Mesenteric fat pad (tissue), 1 donor: Measurements from ENCODE around the gene SRC. TPM values are rescaled to one million over a fixed set of nuclear protein-coding genes. Genes with fewer than 3 reads are reported as not detected.

Experiments
- DNase-seq: peaks from one replicate; pipeline ENCODE4 v3.0.0-alpha.2; 2020; ENCODE audit warnings: low spot score
- total RNA-seq: library from RNA; stranded (reverse); fragmentation: NEBNext Ultra II Directional; extraction: Animal tissue kit (Norgen Biotek cat#: 25700); gene quantifications from one replicate; pipeline ENCODE4 v1.2.1, GENCODE V29; 2021
- donor health status: DM: yes; HTN: yes; CAD: no.

The SRC gene
- total RNA-seq, 1 donor from 2014 or later = 23.9 TPM

GRCh38 chr20:37446286-37447032 lies 100.5 kb downstream of the SRC start:
- no peak for DNase-seq

- no peak for DNase-seq
These were observed 101.7 kb downstream of the SRC start for GRCh38 chr20:37447688-37448087.

DNA sequence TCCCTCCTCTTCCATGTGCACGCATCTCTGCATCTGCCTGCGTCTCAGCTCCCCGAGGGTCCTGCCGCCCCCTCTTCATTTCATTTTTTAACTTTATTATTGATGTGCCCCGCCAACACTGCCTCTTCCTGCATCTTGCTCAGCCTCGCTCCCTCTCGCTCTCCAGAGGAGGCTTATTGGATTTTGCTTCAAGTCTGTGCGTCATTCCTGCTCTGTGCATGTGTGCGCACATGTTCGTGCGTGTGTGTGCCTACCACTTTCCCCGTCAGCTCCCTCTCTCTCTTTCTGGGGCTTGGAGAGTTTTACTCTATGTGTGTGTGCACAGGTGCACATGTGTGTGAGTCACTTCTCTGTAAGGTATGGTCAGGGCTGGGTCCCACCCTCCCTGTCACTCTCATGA lies 103.3 kb downstream of the SRC start:
- DNase-seq = no peak

DNA sequence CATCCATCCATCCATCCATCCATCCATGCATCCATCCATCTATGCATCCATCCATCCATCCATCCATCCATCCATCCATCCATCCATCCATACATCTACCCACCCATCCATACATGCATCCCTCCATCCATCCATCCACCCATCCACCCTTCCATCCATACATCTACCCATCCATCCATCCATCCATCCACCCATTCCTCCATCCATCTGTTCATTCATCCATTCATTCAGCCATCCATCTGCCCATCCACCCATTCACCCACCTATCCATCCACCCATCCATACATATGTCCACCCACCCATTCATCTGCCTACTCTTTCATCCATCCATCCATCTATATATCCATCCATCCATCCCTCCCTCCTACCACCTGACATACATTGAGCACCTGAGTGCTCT lies 104.4 kb downstream of the SRC start:
- DNase-seq = no peak

GRCh38 chr20:37451616-37452015 lies 105.7 kb downstream of the SRC start:
- peak; percentile 80 for DNase-seq

DNA sequence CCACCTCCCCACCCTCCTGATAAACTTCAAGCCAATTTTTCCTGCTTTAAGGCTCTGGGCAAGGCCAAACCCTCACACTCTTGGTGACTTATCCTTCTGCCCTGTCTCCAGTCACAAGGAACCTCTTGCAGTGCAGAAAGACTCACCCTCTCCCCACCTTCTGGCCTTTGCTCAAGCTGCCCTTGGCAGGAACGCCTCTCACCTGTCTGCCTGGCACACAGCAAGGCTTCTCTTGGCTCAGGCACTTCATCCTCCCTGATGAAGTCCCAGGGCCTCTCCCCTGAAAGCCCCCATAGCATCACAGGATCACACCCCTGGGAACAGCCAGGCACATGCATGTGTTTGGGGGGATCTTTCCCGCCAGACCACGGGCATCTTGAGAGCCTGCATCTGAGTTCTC lies 106.3 kb downstream of the SRC start:
- DNase-seq = peak; percentile 37

DNA sequence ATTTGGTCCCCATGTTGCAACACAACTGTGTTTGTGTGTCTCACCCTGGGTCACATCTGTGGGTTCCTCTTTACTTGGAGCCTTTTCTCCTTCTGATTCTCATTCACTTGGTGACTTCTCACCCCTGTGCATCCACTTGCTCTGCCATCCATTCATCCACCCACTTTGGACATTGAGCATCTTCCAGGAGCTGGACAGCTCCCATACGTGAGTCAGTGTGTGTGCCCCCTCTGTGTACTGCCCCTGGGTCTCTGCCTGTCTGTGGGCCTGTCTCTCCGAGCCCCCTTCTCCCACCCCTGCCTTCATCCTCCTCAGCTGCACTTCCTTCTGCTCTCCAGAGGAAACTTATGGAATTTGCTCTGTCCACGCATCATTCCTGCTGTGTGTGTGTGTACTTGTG lies 107.3 kb downstream of the SRC start:
- DNase-seq = peak; percentile 57

DNA sequence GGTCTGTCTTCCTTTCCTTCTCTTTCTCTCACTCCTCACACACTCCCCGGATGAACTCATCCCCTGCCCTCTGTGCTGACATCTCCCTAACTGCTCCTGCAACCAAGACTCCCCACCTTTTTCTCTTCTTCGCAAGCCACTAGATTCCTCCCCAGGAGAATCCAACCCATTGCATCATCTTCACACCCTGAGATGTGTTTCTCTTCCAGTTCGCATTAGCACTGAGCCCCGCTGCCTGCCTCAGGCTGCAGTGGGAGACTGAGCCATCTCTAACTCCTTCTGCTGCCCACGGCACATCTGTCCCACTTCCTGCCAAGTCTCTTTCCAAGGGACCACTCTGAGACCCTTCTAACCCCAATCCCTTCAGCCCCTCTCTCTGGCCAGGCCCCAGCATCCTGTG lies 107.9 kb downstream of the SRC start:
- peak; percentile 59 for DNase-seq

DNA sequence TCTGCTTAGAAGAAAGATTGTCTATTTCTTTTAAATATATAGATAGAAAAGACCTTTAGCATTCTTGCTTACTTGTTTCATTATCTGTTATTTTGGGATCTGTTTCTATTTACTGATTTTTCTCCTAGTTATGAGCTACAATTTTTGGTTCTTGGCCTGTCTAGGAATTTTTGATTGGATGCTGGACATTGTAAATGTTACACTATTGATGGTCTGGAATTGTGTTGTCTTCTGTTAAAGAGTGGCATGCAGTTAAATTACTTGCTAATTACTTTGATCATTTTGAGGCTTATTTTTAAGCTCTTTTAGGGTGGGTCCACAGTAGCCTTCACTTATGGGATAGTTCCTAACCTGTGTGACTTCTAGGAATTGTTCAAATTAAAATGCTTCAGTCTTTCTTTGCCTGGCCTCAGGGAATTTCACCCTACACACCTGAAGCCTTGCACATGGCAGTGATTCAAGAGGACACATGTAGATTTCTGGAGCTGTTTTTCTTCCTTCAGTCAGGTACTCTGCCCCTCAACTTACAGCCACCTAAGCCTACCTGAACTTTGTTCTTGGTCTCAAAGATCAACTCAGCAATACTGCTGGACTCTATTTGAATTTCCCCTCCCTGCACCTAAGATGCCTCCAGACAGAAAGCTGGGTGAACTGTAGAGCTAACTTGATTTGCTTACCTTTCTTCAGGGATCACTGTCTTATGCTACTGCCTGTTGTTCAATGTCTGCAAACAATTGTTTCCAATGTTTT lies 108.9 kb downstream of the SRC start:
- no peak for DNase-seq

Other genes starting within 250 kb of the SRC start
- gene RPN2, start 166.8 kb upstream of the SRC start, total RNA-seq = 177 TPM
- gene MROH8, start 166.6 kb upstream of the SRC start, total RNA-seq = 6.9 TPM
- not detected for gene GHRH, start 84.3 kb upstream of the SRC start, total RNA-seq
- gene MANBAL, start 56.5 kb upstream of the SRC start, total RNA-seq = 43.6 TPM
- 27.3 TPM for gene NNAT, start 175.1 kb downstream of the SRC start, total RNA-seq
- 148 TPM for gene BLCAP, start 181.7 kb downstream of the SRC start, total RNA-seq